Large intestine (tissue), 3 donors: Measurements from ENCODE around the gene MRLN. TPM values are rescaled to one million over a fixed set of nuclear protein-coding genes. Genes with fewer than 3 reads are reported as not detected.

Experiments used
- DNase-seq, 2 donors: peaks; one replicate each; pipeline versions ENCODE4 v3.0.0 to v3.0.0-alpha.2; 2013
- H3K27ac ChIP-seq: one replicate; pipeline ENCODE4 v1.5.1; 2013; ENCODE audit warnings: low read length
- H3K27me3 ChIP-seq: 2 replicates; pipeline ENCODE4 v1.6.1; 2013; ENCODE audit warnings: low read length; ENCODE audit not compliant: control insufficient read depth, insufficient read depth
- H3K36me3 ChIP-seq: 2 replicates; pipeline ENCODE4 v1.6.1; 2013; ENCODE audit warnings: low read length; ENCODE audit not compliant: control insufficient read depth, insufficient read depth
- H3K4me1 ChIP-seq: one replicate; pipeline ENCODE4 v1.6.1; 2013; ENCODE audit warnings: low read length; ENCODE audit not compliant: control insufficient read depth, insufficient read depth
- H3K4me3 ChIP-seq: one replicate; pipeline ENCODE4 v1.5.1; 2013; ENCODE audit warnings: low read length
- H3K9me3 ChIP-seq: one replicate; pipeline ENCODE4 v1.6.1; 2013; ENCODE audit warnings: mild to moderate bottlenecking, low read depth, low read length, moderate library complexity; ENCODE audit not compliant: control insufficient read depth
- WGBS: methylation state at CpG from one replicate; pipeline ENCODE4 v1.1.5; 2013; ENCODE audit warnings: low lambda C conversion rate; ENCODE audit not compliant: insufficient coverage; 5-methylcytosine and 5-hydroxymethylcytosine counted together
- polyA plus RNA-seq: library from polyadenylated mRNA; unstranded; fragments of 120-200 nt; gene quantifications from one replicate; pipeline ENCODE4 v1.2.1, GENCODE V29; 2013

MRLN gene
- polyA plus RNA-seq, 1 donor: 0.33 TPM

DNA sequence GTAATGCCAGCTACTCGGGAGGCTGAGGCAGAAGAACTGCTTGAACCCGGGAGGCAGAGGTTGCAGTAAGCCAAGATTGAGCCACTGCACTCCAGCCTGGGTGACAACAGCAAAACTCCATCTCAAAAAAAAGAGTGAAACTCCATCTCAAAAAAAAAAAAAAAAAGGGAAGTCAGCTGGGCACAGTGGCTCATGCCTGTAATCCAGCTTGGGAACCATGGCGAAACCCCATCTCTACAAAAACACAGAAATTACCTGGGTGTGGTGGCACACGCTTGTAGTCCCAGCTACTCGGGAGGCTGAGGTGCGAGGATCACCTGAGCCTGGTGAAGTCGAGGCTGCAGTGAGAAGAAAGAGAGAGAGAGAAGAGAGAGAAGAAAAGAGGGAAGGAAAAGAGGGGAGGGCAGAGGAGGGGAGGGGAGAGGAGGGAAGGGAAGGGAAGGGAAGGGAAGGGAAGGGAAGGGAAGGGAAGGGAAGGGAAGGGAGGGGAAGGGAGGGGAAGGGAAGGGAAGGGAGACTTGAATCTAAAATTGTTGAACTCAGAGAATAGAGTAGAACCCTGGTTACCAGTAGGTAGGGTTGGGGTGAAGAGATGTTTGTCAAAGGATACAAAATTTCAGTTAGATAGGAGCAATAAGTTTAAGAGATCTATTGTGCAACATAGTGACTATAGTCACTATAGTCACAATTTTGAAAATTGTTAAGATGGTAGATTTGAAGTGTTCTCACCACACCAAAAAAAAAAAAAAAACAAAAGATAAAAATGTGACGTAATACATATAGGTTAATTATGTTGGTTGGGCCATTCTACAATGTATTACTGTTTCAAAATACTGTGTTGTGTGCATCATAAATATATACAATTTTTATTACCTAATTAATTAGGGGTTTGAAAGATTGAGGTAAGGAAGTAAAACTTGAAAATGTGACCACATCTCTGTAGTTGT is 46.1 kb downstream of the MRLN start:
- Histone ChIP-seq H3K27me3 (peaks cover 31% of the 10 kb centered on the region), H3K9me3 (no peaks in the 10 kb centered on the region), H3K27ac (no peak overlapping the region)

DNA sequence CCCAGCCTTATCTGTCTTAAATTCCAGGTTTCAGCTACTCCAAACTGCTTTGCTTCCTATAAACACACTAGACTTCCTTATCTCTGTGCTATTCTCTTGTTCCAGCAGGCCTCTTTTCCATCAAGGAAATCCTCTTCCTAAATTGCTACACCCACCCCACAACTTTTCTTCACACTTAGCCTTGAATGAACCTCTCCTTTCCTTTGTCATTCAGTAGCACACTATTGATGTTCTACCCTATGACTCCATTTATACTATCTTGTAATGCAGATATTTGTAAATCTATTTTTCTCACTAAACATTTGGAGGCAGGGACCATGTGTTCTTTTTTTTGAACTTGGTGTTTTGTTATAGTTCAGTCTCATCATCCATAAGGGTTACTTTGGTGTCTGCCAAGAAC is 47.3 kb downstream of the MRLN start:
- no peak for DNase-seq
- peaks cover 31% of the 10 kb centered on the region for H3K27me3 ChIP-seq
- no peak overlapping the region for H3K4me3 ChIP-seq
- H3K9me3 ChIP-seq: no peaks in the 10 kb centered on the region
- no peaks in the 10 kb centered on the region for H3K36me3 ChIP-seq
- no peak overlapping the region for H3K27ac ChIP-seq
- peaks cover 3% of the 10 kb centered on the region for H3K4me1 ChIP-seq

More for the DNA sequence above, 46.1 kb downstream of the MRLN start:
- Histone ChIP-seq H3K4me1 (peaks cover 3% of the 10 kb centered on the region), H3K4me3 (no peak overlapping the region), H3K36me3 (no peaks in the 10 kb centered on the region)
- 100% methylated on average over 2 of the region's 8 CpGs for WGBS
- DNase-seq: no peak

DNA sequence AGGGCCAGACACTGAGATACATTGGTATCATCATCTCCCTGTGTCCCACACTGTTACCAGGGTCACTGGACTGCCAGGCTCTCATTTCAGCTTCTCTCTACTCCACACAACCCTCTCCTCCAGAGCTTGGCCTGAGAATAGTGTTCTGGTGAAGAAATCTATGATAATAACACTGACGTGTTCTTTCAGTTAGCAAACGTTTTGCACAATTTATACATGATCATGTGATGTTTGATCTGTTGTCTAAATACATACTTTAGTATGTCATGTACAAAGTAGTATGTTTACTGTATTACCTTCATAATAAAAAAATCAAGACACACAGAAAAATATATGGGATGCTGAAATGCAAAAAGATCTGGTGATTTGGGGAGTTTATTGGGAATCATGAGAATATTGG is 48.6 kb downstream of the MRLN start:
- Histone ChIP-seq H3K27me3 (peaks cover 20% of the 10 kb centered on the region), H3K27ac (no peak overlapping the region), H3K36me3 (no peaks in the 10 kb centered on the region), H3K4me3 (no peak overlapping the region), H3K9me3 (no peaks in the 10 kb centered on the region), H3K4me1 (peaks cover 3% of the 10 kb centered on the region)
- WGBS: 64% methylated on average over 2 of the region's 2 CpGs
- no peak for DNase-seq

DNA sequence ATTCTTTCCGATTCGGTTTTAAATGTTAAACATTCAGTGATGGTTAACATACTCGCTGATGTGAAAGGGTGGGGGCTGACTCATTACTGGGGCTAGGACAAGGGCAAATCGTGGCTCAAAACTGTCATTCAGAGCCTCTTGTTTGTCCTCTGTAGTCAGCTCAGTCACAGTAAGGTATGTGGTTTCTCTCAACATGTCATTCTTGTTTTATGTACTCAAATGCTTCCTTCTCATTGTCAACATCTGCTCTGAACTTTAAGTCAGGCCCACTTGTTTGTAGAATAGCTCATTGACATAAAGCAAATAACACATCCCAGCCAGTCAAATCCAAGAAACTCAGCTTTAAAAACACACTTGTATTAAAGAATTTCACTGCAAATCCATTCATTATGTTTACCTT is 50.9 kb downstream of the MRLN start:
- H3K9me3 ChIP-seq: no peaks in the 10 kb centered on the region
- H3K27ac ChIP-seq: no peak overlapping the region
- H3K4me1 ChIP-seq: no peaks in the 10 kb centered on the region
- WGBS: 48% methylated on average over 2 of the region's 4 CpGs
- no peaks in the 10 kb centered on the region for H3K27me3 ChIP-seq
- DNase-seq: no peak
- H3K4me3 ChIP-seq: no peak overlapping the region
- H3K36me3 ChIP-seq: no peaks in the 10 kb centered on the region

DNA sequence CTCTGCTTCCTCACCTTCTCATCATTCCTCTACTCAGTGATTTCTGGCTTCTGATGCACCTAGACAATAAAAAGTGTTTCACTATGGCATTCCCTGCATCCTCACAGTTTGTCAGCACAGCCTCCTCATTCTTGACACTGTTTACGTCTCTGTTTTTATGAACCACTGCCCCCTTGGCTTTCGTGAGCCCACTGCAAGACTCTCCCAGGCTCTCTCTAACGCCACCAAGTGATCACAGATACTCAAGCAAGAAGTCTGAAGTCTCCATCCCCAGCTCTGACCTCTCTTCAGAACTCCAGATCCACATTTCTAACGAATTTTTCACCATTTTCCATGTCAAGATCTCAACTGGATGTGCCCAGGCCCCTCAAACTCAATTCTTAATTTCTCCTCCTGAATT is 52.5 kb downstream of the MRLN start:
- H3K4me3 ChIP-seq: no peak overlapping the region
- H3K4me1 ChIP-seq: no peaks in the 10 kb centered on the region
- H3K36me3 ChIP-seq: no peaks in the 10 kb centered on the region
- no peaks in the 10 kb centered on the region for H3K27me3 ChIP-seq
- WGBS: 38% methylated on average over 3 of the region's 4 CpGs
- H3K27ac ChIP-seq: no peak overlapping the region
- peaks cover 3% of the 10 kb centered on the region for H3K9me3 ChIP-seq
- DNase-seq: no peak

DNA sequence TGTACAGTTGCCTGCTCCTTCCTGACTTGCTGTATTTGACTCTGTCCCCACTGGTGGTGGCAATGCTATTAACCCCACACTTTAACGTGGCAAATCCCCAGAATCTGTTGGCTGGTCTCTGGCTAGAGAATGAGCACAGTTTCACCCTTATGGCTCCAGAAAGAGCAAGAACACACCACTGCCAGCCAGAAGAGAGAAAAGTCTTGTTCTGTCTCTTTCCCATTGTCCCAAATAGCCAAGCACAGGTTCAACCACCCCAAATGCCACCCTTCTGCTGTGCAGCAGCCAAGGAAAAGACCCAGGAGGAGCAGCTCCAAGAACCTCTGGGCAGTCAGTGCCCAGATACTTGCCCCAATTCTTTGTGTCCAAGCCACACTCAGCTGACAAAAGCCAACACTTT is 54.9 kb downstream of the MRLN start:
- no peaks in the 10 kb centered on the region for H3K4me1 ChIP-seq
- H3K36me3 ChIP-seq: no peaks in the 10 kb centered on the region
- no peak for DNase-seq
- peaks cover 3% of the 10 kb centered on the region for H3K9me3 ChIP-seq
- WGBS: no CpG with 5 or more reads among the region's 1 CpG
- H3K27me3 ChIP-seq: no peaks in the 10 kb centered on the region
- H3K4me3 ChIP-seq: no peak overlapping the region
- H3K27ac ChIP-seq: no peak overlapping the region

DNA sequence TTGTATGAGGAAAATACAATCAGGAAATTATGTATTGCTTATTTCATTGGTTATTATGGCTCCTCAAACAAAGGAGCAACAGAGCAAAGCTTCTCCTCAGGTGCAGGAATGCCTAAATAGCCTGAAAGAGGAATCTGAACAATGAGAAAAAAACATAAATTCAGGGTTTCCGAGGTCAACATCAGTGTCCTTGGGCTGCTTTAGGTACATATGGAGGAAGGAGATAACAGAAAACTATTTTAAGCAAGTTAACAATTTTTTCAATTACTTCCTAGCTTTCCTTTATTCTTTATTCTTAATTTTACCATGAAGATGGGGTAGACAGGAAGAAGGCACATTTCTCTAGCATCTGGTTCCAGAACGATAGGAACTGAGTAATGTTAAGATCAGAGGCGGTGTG is 57.6 kb downstream of the MRLN start:
- Histone ChIP-seq H3K27ac (no peak overlapping the region), H3K9me3 (peaks cover 3% of the 10 kb centered on the region), H3K4me1 (no peaks in the 10 kb centered on the region), H3K27me3 (no peaks in the 10 kb centered on the region), H3K36me3 (no peaks in the 10 kb centered on the region), H3K4me3 (no peak overlapping the region)
- DNase-seq: no peak
- WGBS: no CpG with 5 or more reads among the region's 3 CpGs

DNA sequence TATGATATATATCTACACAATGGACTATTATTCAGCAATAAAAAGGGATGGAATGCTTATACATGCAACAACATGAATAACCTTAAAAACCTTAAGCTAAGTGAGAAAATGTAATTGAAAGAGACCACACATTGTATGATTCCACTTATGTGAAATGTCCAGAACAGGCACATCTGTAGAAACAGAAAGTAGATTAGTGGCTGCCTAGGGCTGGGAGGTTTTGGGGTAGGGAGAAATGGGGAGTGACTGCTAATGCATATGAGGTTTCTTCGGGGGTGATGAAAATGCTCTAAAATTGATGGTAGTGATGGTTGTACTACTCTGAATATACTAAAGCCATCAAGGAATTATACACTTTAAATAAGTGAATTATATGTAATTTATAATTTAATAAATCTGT is 58.3 kb downstream of the MRLN start:
- Histone ChIP-seq H3K9me3 (peaks cover 3% of the 10 kb centered on the region), H3K27me3 (no peaks in the 10 kb centered on the region), H3K36me3 (no peaks in the 10 kb centered on the region), H3K4me3 (no peak overlapping the region), H3K4me1 (no peaks in the 10 kb centered on the region), H3K27ac (no peak overlapping the region)
- no peak for DNase-seq
- WGBS: 100% methylated on average over 1 of the region's 1 CpG

DNA sequence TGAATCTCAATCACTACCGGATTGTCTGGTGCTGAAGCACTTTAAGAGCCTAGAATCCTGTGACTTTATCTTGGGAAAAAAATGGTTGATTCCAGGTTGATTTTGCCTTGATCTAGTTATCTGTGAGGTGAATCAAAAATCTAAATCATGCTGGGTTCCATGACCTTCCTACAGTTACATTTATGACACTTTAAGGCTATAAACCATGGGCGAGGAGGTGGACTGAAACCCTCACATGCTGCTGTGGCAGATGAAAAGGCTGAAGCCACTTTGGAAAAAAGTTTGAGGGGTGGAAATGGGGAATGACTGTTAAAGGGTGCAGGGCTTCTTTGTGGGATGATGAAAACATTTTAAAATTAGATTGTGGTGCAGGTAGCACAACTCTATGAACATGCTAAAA is 61.1 kb downstream of the MRLN start:
- Histone ChIP-seq H3K27me3 (no peaks in the 10 kb centered on the region), H3K36me3 (no peaks in the 10 kb centered on the region), H3K4me1 (no peaks in the 10 kb centered on the region), H3K9me3 (peaks cover 3% of the 10 kb centered on the region), H3K4me3 (no peak overlapping the region), H3K27ac (no peak overlapping the region)
- peak in 1 of 2 donors; percentile 32 for DNase-seq
- 83% methylated on average over 1 of the region's 2 CpGs for WGBS

DNA sequence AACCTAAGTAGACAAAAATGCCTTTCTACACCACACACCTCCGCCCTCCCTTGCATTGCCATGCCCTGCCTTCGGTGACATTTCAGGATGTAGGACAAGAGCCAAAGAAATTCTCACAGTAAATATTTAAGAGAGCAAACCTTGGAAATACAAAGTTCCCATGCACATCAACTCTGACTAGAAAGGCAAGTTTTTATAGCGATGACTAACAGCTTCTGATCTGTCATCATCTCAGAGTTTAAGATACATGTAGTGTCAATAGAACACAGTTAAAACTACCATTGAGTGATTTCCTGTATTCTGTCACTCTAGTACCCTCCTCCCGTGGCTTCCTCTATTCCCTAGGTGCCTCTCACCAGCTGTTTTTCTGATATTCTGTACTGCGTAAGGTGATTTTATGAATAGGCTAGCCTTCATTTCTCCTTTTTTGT is 64.3 kb downstream of the MRLN start:
- no peak for DNase-seq
- Histone ChIP-seq H3K9me3 (no peaks in the 10 kb centered on the region), H3K36me3 (no peaks in the 10 kb centered on the region), H3K27me3 (no peaks in the 10 kb centered on the region), H3K4me1 (no peaks in the 10 kb centered on the region), H3K27ac (no peak overlapping the region), H3K4me3 (no peak overlapping the region)
- 73% methylated on average over 3 of the region's 5 CpGs for WGBS

DNA sequence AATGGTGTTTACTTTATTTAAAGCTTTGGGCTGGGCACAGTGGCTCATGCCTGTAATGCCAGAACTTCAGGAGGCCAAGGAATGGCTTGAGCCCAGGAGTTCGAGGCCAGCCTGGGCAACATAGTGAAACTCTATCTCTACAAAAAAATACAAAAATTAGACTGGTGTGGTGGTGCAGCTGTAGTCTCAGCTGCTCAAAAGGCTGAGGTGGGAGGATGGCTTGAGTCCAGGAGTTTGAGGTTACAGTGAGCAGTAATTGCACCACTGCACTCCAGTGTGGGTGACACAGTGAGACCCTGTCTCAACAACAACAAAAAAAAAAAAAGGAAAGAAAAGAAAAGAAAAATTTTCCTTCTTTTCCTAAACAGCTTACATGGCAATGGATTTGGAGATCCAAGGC is 65.6 kb downstream of the MRLN start:
- no peaks in the 10 kb centered on the region for H3K9me3 ChIP-seq
- H3K27ac ChIP-seq: no peak overlapping the region
- no peaks in the 10 kb centered on the region for H3K27me3 ChIP-seq
- no peak for DNase-seq
- no peak overlapping the region for H3K4me3 ChIP-seq
- WGBS: no CpG with 5 or more reads among the region's 1 CpG
- H3K4me1 ChIP-seq: no peaks in the 10 kb centered on the region
- H3K36me3 ChIP-seq: no peaks in the 10 kb centered on the region
